NCI-H2196 treated with DMSO at 0.1 percent for 48 hours (cell line): ENCODE data around the gene BTN2A1.
"Not testable (repeated sequence)": the region's sequence is repeated elsewhere in the genome, so short reads cannot be mapped to it uniquely, and the experiment has no call there.

Experiments used
- DNase-seq: peaks from one replicate; lab custom pipeline; 2025; ENCODE audit not compliant: unreplicated experiment; lab: John Stamatoyannopoulos, UW

Gene BTN2A1

DNA sequence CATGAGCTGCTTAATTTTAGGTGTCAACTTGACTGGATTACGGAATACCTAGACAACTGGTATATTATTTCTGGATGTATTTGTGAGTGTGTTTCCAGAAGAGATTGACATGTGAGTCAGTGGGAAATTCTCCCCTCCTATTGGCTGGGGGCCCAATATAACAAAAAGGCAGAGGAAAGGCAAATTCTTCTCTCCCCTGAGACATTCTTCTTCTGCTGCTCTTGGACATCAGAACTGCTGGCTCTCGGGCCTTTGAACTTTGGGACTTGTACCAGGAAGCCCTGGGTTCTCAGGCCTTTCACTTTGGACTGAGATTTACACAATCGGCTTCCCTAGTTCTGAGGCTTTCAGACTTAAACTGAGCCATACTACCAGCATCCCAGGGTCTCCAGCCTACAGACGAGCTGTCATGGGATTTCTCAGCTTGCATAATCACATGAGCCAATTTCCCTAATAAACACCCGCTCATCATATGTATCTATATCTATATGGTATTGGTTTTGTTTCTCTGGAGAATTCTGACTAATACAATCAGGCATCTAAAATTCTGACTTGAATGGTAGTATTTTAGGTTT, 25.0 kb upstream of the BTN2A1 start:
- no peak for DNase-seq

DNA sequence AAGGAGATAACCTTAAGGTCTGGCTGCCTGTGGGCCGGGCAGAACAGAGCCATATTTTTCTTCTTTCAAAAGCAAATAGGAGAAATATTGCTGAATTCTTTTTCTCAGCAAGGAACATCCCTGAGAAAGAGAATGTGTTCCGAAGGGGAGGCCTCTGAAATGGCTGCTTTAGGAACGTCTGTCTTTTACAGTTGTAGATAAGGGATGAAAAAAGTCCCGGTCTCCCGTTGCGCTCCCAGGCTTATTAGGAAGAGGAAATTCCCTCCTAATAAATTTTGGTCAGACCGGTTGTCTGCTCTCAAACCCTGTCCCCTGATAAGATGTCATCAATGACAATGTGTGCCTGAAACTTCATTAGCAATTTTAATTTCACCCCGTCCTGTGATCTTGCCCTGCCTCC, 24.1 kb upstream of the BTN2A1 start:
- not testable (repeated sequence) for DNase-seq

GRCh38 chr6:26436018-26436417, 21.7 kb upstream of the BTN2A1 start:
- DNase-seq, result no peak

DNA sequence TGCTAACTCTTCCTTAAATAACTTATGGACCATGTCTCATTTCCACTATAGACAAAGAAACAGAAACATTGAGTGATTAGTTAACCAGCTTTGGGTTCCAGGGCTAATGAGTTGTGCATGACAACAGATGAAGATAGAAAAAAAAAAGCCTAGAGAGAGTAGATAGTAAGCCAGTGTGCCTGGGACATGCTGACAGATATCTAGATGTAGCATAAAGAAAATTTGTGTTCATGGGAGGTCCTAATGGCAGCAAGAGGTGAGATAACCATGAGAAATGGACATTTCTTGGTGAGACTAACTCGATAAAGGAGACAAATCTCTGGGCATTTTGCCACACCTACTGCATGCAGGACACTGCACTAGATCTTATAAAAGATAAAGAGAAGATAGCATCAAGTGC, 20.2 kb upstream of the BTN2A1 start:
- no peak for DNase-seq

- DNase-seq, result no peak
Observed at GRCh38 chr6:26438000-26438399, 19.8 kb upstream of the BTN2A1 start.

DNA sequence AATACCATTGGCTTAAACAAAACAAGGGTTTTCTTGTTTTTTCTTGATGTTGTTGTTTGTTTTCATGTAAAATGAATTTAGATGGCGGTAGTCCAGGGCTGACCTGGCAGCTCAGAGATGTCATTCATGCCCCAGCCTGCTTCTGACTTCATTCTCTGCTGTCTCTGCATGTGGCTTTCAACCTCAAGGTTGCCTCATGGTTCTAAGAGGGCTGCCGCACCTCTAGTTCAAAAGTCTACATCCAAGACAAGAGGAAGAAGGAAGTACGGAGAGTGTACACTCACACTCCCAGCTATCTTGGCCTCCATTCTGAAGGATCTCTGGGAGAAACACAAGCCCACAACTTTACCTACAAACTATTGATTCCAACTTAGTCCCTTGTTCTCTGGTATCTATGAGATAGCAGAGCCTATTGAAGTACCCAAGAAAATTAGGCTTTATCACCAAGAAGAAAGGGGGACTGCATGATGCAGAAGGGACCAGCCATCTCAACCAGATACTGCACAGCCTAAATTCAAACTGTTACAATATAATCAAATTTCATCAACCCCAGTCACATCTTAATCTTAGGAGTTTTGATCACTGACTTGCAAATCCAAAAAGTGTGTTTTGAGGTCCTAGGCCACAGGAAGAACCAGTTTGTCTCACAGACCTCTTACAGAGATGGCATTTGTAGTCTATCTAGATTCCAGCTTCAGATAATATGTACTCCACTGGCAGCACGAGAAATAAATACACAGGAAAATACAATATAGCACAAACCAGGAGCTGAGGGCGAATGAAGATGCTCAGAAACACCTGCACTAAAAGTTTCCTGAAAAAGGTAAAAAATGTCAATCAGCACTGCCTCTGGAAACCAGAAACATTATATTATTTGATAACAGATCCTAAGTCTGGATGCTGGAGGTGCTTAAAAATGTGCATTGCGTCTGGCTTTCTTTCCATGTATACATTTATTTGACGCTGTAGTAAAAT, 18.3 kb upstream of the BTN2A1 start:
- no peak for DNase-seq

DNA sequence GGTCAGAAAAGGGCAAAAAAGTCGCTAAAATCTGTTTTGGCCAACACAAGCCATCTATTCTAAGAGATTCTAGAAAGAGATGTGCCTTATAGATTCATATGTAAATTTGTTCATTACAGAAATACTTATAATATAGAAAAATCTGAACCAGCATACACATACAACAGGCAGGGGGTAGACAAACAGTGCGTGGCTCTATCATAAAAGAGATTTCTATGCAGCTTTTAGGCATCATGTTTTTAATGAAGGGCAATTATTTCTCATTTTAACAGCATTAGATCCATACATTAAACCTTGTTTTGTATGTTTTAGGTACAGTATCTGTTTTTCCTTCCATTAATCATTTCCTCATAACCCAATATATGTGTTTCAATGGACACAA, 16.8 kb upstream of the BTN2A1 start:
- DNase-seq, result no peak

DNA sequence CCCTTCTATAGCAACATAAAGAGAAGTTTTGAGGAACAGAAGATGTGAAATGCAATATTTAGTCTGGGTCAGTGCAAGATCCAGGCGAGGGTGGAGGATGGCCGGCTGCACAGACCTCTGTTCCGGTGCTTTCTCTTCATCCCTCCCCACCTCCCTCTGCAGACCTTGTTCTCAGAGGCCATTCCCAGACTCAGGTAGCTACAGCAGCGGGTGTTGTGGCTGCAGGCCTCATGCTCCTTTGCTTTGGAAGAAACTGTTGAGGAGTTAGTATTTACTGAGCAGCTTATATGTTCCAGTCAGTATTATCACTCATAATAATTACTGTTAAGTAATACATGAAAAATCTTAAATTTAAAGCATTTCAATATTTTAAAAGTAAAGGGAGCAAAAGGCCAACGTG, 15.8 kb upstream of the BTN2A1 start:
- DNase-seq, result no peak

DNA sequence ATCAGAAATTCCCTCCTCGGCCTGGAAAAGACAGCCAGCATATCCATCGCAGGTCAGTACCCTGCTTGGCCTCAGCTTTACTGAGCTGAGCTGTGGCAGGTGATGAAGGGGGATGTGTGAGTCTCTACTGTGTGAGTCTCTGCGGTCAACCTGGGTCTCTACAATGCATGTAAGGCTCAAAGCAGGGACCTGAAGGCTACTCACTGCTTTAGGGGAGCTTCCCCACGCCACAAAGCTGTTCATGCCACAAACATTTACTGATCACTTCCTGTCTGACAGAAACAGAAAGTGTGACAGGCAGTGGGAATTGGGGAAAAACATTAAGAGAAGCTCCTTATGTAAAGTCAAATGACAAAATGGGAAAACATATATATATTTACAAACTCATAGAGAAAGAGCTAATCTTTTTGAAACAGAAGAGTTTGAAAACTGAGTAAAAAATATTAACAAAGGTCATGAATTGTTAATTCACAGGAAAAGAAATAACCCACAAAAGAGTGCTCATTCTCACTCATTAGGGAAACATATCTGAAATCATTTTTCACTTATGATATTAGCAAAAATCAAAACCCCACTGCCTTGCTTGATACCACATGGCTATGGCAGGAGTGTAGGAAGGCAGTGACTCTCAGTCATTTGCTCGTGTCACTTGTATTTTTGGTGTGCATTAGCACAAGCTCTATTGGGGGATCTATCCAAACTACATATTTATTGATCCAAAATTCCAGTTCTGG, 11.7 kb upstream of the BTN2A1 start:
- DNase-seq, result no peak

- DNase-seq, result no peak
Observed at GRCh38 chr6:26447257-26447656, 10.5 kb upstream of the BTN2A1 start.

DNA sequence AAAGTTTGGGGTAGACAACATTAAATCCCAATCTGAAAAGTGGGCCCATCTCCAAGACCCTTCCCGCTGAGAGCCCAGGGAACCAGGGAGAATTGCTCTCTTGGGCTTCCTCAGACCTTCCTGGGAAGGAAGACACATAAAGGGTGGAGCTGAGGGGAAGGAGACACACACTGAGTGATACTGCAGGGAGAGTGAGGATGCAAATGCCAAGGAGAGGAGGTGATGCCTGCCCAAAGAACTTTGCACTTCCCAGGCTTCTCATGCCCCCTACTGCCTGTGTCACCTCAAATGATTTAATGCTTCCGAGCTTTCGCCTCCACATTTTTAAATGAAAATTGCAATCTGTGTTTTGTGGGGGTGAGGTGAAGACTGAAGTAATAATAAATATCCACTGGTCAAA, 7.5 kb upstream of the BTN2A1 start:
- no peak for DNase-seq

DNA sequence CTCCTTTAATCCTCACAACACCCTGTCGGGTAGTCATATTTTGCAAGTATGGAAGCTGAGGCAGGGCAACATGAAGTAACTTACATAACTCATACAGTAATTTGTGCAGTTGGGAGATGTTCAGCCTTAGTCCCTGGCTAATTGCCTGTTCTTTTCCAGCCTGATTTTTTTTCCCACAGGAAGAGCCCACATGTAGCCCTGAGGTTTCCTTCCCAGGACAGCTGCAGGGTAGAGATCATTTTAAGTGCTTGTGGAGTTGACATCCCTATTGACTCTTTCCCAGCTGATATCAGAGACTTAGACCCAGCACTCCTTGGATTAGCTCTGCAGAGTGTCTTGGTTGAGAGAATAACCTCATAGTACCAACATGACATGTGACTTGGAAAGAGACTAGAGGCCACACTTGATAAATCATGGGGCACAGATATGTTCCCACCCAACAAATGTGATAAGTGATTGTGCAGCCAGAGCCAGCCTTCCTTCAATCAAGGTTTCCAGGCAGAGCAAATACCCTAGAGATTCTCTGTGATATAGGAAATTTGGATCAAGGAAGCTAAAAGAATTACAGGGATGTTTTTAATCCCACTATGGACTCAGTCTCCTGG, 5.0 kb upstream of the BTN2A1 start:
- no peak for DNase-seq

GRCh38 chr6:26454631-26455030, 3.1 kb upstream of the BTN2A1 start:
- DNase-seq, result no peak

DNA sequence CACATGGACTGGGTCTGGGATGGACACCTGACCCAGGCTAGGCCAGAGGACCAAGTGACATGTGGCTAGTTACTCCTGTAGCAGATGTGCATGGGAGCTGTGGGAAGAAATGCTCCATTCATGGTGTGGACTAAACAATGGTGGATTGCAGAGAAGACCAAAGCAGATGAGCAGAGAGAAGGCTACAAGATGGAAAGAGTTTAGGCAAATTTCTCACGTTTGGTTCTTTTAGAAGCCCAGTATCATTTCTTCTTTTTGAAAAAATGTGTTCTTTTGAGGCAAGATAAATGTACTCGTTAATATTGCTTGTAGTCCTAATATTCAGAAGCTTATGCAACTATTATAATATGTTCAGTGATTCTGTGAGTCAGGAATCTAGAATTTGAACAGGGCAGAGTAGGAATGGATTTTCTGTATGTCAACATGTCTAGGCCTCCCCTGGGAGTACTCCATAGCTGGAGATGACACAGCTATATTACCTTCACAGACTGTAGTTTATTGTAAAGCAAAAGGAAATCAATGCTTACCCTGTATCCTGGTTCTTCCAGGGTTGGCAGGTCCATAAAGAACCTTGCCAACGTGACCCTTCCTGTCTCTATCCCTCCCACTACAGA, 2.3 kb upstream of the BTN2A1 start:
- no peak for DNase-seq

DNA sequence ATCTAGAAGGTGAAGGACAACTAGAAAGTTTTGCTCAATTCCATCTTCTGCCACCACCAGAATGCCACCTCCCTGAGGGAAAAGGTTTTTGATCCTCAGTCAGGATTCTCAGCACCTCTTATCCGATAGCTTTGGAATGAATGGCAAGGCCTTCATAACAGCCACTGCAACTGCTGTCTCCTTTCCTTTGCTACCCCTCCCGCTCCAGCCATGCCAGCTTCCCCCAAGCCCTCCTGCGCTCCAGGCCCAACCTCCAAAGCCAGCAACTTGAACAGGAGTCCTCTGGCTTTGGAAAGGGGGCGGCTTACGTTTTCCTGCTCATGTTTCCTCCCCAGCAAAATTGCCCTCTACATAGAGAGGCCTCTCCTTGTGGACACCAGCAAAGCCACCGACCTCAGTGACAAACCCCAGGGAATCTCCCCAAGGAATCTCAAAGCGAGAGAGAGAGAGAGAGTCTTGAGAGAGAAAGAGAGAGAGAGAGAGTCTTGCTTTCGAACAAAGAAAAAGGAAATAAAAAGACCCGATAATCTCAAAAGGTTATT, 420 bp upstream of the BTN2A1 start:
- no peak for DNase-seq

GRCh38 chr6:26459023-26459810, 1.5 kb downstream of the BTN2A1 start:
- no peak for DNase-seq

DNA sequence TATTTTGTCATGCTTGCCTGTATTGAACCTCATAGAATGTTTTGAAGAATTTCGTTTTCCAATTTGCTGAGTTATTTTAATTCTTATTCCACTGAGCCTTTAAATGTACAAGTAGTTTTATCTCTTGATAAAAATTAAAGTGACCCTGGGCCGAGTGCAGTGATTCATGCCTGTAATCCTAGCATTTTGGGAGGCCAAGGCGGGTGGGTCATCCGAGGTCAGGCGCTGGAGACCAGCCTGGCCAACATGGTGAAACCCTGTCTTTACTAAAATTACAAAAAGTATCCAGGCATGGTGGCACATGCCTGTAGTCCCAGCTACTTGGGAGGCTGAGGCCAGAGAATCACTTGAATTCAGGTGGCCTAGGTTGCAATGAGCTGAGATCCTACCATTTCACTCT, 3.6 kb downstream of the BTN2A1 start:
- DNase-seq, result not testable (repeated sequence)

- no peak for DNase-seq
Observed at GRCh38 chr6:26464014-26464413, 6.3 kb downstream of the BTN2A1 start.

- no peak for DNase-seq
Observed at GRCh38 chr6:26464416-26465131, 6.8 kb downstream of the BTN2A1 start.
